ENCODE results near the gene CTSS.

CTSS gene

DNA sequence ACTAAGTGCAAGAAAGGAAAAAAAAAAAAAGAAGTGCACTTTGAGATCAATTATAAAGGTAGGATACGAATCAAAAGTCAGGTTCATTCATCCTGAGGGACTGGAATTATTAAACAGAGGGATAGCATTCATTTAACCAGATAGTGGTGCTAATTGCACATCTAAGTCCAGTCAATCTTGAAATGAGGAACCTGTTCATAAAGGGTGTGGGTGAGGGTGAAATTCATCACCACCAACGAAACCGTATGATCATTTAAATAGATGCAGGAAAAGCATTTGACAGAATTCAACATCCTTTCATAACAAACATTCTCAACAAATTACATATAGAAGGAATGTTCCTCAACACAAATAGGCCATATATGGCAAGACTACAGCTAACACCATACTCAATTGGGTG is 5.6 kb downstream of the CTSS start:
- Histone ChIP-seq H3K27ac (ENCODE audit: low read depth, low read length) (no peak overlapping the region), H3K27me3 (ENCODE audit: control insufficient read depth in 5 of 5, insufficient read depth in 4 of 5, low read length in 5 of 5) (no peaks in the 10 kb centered on the region), H3K36me3 (ENCODE audit: control insufficient read depth in 5 of 5, insufficient read depth in 5 of 5, low read length in 5 of 5) (peaks cover 1 to 15% (median 3%) of the 10 kb centered on the region in 5 donors), H3K4me3 (ENCODE audit: low read depth in 1 of 5, low read length in 5 of 5) (no peak overlapping the region), H3K9me3 (ENCODE audit: control insufficient read depth in 5 of 5, low read length in 5 of 5) (no peaks in the 10 kb centered on the region), H3K4me1 (ENCODE audit: control insufficient read depth in 5 of 5, insufficient read depth in 5 of 5, low read length in 5 of 5) (peaks cover 0 to 9% (median 4%) of the 10 kb centered on the region in 5 donors), H3K9ac (ENCODE audit: low read length in 5 of 5) (no peak overlapping the region)

DNA sequence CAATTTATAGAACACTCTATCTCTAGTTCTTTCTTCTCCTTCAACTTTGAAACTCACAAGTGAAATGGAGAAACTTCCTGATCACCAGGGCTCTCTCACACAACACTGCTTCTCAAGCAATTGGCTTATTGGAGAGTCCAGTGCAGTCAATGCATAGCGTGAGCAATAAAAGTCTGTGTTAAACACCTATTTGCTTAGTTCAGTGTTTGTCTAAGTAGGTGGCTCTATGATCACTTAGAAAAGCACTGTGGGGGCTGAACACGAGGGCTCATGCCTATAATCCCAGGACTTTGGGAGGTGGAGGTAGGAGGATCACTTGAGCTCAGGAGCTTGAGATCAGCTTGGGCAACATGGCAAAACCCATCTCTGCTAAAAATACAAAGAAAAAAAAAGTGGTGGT is 12.2 kb downstream of the CTSS start:
- Histone ChIP-seq H3K36me3 (ENCODE audit: control insufficient read depth in 5 of 5, insufficient read depth in 5 of 5, low read length in 5 of 5) (peaks cover 5 to 60% (median 9%) of the 10 kb centered on the region in 5 donors), H3K9ac (ENCODE audit: low read length in 5 of 5) (no peak overlapping the region), H3K27ac (ENCODE audit: low read depth, low read length) (no peak overlapping the region)

DNA sequence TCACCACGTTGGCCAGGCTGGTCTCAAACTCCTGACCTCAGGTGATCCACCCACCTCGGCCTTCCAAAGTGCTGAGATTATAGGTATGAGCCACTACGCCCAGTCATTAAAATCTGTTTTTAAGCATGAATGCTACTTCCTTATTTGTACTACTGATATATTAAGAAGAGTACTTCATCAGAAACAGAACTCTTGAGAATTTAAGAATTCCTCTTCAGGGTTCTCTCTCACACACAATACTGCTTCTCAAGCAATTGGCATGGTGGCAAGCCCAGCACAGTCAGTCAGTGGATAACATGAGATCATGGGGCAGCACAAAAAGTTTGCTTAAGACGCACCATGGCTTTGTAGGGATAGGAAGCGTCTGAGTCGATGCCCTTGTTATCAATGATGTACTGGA is 14.1 kb downstream of the CTSS start:
- H3K4me1 ChIP-seq (ENCODE audit: control insufficient read depth in 5 of 5, insufficient read depth in 5 of 5, low read length in 5 of 5) = no peaks in the 10 kb centered on the region
- H3K27me3 ChIP-seq (ENCODE audit: control insufficient read depth in 5 of 5, insufficient read depth in 4 of 5, low read length in 5 of 5) = no peaks in the 10 kb centered on the region
- no peak overlapping the region for H3K9ac ChIP-seq (ENCODE audit: low read length in 5 of 5)
- no peak overlapping the region for H3K4me3 ChIP-seq (ENCODE audit: low read depth in 1 of 5, low read length in 5 of 5)
- no peak overlapping the region for H3K27ac ChIP-seq (ENCODE audit: low read depth, low read length)
- no peaks in the 10 kb centered on the region for H3K9me3 ChIP-seq (ENCODE audit: control insufficient read depth in 5 of 5, low read length in 5 of 5)
- peaks cover 6 to 59% (median 13%) of the 10 kb centered on the region in 5 donors for H3K36me3 ChIP-seq (ENCODE audit: control insufficient read depth in 5 of 5, insufficient read depth in 5 of 5, low read length in 5 of 5)

More for the DNA sequence above, 12.2 kb downstream of the CTSS start:
- H3K9me3 ChIP-seq (ENCODE audit: control insufficient read depth in 5 of 5, low read length in 5 of 5) = no peaks in the 10 kb centered on the region
- H3K4me1 ChIP-seq (ENCODE audit: control insufficient read depth in 5 of 5, insufficient read depth in 5 of 5, low read length in 5 of 5) = no peaks in the 10 kb centered on the region
- H3K27me3 ChIP-seq (ENCODE audit: control insufficient read depth in 5 of 5, insufficient read depth in 4 of 5, low read length in 5 of 5) = no peaks in the 10 kb centered on the region
- H3K4me3 ChIP-seq (ENCODE audit: low read depth in 1 of 5, low read length in 5 of 5) = no peak overlapping the region

DNA sequence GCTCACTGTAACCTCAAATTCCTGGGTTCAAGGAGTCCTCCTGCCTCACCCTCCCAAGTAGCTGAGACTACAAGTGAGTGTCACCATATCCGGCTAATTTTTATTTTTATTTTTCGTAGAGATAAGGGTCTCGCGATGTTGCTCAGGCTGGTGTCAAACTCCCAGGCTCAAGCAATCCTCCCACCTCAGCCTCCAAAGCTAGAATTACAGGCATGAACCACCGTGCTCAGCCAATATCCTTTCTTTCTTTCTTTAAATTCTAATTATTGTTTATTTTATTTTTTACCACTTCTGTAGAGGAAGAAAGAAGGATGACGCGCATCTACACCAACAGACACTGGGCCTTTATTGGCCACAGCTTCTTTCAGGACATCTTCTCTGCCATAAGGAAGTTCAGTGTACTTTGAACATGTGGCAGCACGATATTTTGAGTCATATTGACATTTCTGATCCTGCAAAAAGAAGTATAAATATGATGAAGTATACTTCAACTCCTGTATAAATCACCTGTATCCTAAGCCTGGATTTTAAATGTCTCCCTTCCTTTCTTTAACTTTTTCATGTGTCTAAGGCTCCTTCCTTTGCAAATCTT is 15.8 kb downstream of the CTSS start:
- H3K4me3 ChIP-seq (ENCODE audit: low read depth in 1 of 5, low read length in 5 of 5) = no peak overlapping the region
- no peaks in the 10 kb centered on the region for H3K9me3 ChIP-seq (ENCODE audit: control insufficient read depth in 5 of 5, low read length in 5 of 5)
- H3K36me3 ChIP-seq (ENCODE audit: control insufficient read depth in 5 of 5, insufficient read depth in 5 of 5, low read length in 5 of 5) = peaks cover 6 to 65% (median 15%) of the 10 kb centered on the region in 5 donors
- no peaks in the 10 kb centered on the region for H3K4me1 ChIP-seq (ENCODE audit: control insufficient read depth in 5 of 5, insufficient read depth in 5 of 5, low read length in 5 of 5)
- no peak overlapping the region for H3K27ac ChIP-seq (ENCODE audit: low read depth, low read length)
- H3K9ac ChIP-seq (ENCODE audit: low read length in 5 of 5) = no peak overlapping the region
- no peaks in the 10 kb centered on the region for H3K27me3 ChIP-seq (ENCODE audit: control insufficient read depth in 5 of 5, insufficient read depth in 4 of 5, low read length in 5 of 5)

DNA sequence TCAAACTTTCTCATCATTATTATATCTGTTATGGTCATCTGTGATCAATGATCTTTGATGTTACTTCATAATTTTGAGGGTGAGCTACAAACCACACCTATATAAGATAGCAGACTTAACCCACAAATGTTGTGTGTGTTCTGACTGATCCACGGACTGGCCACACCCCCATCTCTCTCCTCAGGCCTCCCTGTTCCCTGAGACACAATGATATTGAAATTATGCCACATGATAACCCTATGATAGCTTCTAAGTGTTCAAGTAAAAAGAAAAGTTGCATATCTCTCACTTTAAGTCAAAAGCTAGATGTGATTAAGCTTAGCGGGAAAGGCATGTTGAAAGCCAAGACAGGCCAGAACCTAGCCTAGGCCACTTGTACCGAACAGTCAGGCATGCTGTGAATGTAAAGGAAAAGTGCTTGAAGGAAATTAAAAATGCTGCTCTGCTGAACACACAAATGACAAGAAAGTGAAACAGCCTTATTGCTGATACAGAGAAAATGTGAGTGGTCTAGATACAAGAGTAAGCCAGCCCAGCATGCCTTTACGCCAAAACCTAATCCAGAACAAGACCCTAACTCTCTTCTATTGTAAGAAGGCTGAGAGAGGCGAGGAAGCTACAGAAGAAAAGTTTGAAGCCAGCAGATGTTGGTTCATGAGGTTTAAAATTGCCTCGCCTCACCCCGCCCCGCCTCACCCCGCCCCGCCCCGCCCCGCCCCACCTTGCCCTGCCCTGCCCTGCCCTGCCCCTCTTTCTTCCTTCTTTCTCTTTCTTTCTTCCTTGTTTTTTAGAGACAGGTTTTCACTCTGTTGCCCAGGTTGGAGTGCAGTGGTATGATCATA is 16.5 kb downstream of the CTSS start:
- H3K36me3 ChIP-seq (ENCODE audit: control insufficient read depth in 5 of 5, insufficient read depth in 5 of 5, low read length in 5 of 5) = peaks cover 6 to 60% (median 13%) of the 10 kb centered on the region in 5 donors
- H3K9ac ChIP-seq (ENCODE audit: low read length in 5 of 5) = no peak overlapping the region

DNA sequence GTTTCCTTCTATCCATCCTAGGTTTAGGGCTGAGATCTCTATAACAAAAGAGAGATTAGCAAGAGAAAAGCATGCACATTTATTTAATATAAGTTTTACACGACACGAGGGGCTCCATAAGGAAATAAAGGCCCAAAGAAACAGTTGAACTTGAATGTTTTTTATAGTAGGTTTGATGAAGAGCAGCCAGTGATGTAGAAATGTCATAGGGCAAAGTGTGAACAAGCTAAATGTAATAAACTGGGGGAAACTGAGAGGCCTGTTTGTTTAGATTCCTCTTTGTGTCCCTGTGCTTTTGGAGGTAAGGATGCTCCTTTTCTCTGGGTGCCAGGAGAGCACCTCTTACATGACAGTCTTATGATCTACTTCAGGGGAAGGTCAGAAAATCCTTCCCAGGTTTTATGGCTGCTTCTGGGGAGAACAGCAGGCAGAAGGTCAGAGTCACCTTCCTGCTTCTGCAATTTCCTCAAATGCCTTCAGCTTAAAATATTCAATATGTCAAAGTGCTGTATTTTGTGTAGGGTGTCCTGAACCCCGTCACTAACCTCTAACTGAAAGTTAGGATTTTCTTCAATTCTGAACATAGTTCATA is 35.4 kb downstream of the CTSS start:
- Histone ChIP-seq H3K4me3 (ENCODE audit: low read depth in 1 of 5, low read length in 5 of 5) (no peak overlapping the region), H3K9me3 (ENCODE audit: control insufficient read depth in 5 of 5, low read length in 5 of 5) (no peaks in the 10 kb centered on the region), H3K4me1 (ENCODE audit: control insufficient read depth in 5 of 5, insufficient read depth in 5 of 5, low read length in 5 of 5) (no peaks in the 10 kb centered on the region), H3K36me3 (ENCODE audit: control insufficient read depth in 5 of 5, insufficient read depth in 5 of 5, low read length in 5 of 5) (peaks cover 0 to 13% (median 0%) of the 10 kb centered on the region in 5 donors), H3K27ac (ENCODE audit: low read depth, low read length) (no peak overlapping the region), H3K9ac (ENCODE audit: low read length in 5 of 5) (no peak overlapping the region), H3K27me3 (ENCODE audit: control insufficient read depth in 5 of 5, insufficient read depth in 4 of 5, low read length in 5 of 5) (no peaks in the 10 kb centered on the region)

More for the DNA sequence above, 16.5 kb downstream of the CTSS start:
- Histone ChIP-seq H3K27ac (ENCODE audit: low read depth, low read length) (no peak overlapping the region), H3K4me1 (ENCODE audit: control insufficient read depth in 5 of 5, insufficient read depth in 5 of 5, low read length in 5 of 5) (no peaks in the 10 kb centered on the region), H3K27me3 (ENCODE audit: control insufficient read depth in 5 of 5, insufficient read depth in 4 of 5, low read length in 5 of 5) (no peaks in the 10 kb centered on the region), H3K9me3 (ENCODE audit: control insufficient read depth in 5 of 5, low read length in 5 of 5) (no peaks in the 10 kb centered on the region), H3K4me3 (ENCODE audit: low read depth in 1 of 5, low read length in 5 of 5) (no peak overlapping the region)

DNA sequence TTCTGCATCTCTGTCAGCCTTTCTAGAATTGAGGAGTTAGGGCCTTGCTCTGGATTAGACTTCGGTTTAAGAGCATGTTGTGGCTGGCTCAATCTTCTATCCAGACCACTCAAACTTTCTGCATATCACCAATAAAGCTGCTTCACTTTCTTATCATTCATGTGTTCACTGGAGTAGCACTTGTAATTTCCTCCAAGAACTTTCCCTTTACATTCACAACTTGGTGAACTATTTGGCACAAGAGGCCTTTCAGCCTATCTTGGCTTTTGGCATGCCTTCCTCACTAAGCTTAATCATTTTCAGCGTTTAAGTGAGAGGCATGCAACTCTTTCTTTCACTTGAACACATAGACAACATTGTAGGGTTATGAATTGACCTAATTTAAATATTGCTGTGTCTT is 41.2 kb downstream of the CTSS start:
- H3K27me3 ChIP-seq (ENCODE audit: control insufficient read depth in 5 of 5, insufficient read depth in 4 of 5, low read length in 5 of 5) = no peaks in the 10 kb centered on the region
- no peaks in the 10 kb centered on the region for H3K4me1 ChIP-seq (ENCODE audit: control insufficient read depth in 5 of 5, insufficient read depth in 5 of 5, low read length in 5 of 5)
- H3K9me3 ChIP-seq (ENCODE audit: control insufficient read depth in 5 of 5, low read length in 5 of 5) = no peaks in the 10 kb centered on the region
- H3K36me3 ChIP-seq (ENCODE audit: control insufficient read depth in 5 of 5, insufficient read depth in 5 of 5, low read length in 5 of 5) = no peaks in the 10 kb centered on the region
- H3K4me3 ChIP-seq (ENCODE audit: low read depth in 1 of 5, low read length in 5 of 5) = no peak overlapping the region
- H3K27ac ChIP-seq (ENCODE audit: low read depth, low read length) = no peak overlapping the region
- H3K9ac ChIP-seq (ENCODE audit: low read length in 5 of 5) = no peak overlapping the region

DNA sequence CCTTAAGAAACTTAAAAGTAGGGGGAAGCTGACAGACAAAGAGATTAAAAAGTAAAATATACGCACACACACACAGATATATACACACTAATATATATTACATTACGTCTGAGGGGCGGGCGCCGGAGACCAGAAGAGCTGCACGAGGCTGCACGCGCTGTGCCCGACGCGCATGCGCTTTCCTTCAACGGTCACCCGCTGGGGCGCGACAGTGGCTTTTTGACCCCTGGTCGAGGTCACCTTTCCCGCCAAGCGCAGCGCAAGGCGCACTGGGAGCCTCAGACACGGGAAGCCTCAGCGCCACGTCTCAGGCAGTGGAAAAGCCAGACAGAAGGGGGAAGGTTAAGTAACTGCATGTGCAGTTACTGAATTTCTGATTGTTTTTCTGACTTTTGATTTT is 44.9 kb downstream of the CTSS start, which contains the start of gene HORMAD1:
Gene HORMAD1 (minus strand): TSS at position 193 of the 400 bp plus-strand sequence. CDS start 1,390 bp downstream, outside the sequence.
- no peaks in the 10 kb centered on the region for H3K9me3 ChIP-seq (ENCODE audit: control insufficient read depth in 5 of 5, low read length in 5 of 5)
- H3K27me3 ChIP-seq (ENCODE audit: control insufficient read depth in 5 of 5, insufficient read depth in 4 of 5, low read length in 5 of 5) = no peaks in the 10 kb centered on the region
- no peak within 1 kb of the TSS for H3K27ac ChIP-seq (ENCODE audit: low read depth, low read length)
- H3K4me3 ChIP-seq (ENCODE audit: low read depth in 1 of 5, low read length in 5 of 5) = no peak within 1 kb of the TSS
- no peaks in the 10 kb centered on the region for H3K36me3 ChIP-seq (ENCODE audit: control insufficient read depth in 5 of 5, insufficient read depth in 5 of 5, low read length in 5 of 5)
- H3K9ac ChIP-seq (ENCODE audit: low read length in 5 of 5) = no peak within 1 kb of the TSS
- H3K4me1 ChIP-seq (ENCODE audit: control insufficient read depth in 5 of 5, insufficient read depth in 5 of 5, low read length in 5 of 5) = no peaks in the 10 kb centered on the region

DNA sequence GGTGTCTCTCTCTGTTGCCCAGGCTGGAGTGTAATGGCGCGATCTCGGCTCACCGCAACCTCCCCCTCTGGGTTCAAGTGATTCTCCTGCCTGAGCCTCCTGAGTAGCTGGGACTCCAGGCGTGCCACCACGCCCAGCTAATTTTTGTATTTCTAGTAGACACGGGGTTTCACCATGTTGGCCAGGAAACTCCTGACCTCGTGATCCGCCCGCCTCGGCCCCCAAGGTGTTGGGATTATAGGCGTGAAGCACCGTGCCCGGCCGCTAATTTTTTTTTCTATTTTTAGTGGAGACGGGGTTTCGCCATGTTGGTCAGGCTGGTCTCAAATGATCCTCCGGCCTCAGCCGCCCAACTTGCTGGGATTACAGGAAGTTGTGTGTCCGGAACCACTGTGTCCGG is 45.5 kb downstream of the CTSS start:
- no peaks in the 10 kb centered on the region for H3K9me3 ChIP-seq (ENCODE audit: control insufficient read depth in 5 of 5, low read length in 5 of 5)
- no peak overlapping the region for H3K4me3 ChIP-seq (ENCODE audit: low read depth in 1 of 5, low read length in 5 of 5)
- no peaks in the 10 kb centered on the region for H3K27me3 ChIP-seq (ENCODE audit: control insufficient read depth in 5 of 5, insufficient read depth in 4 of 5, low read length in 5 of 5)
- no peak overlapping the region for H3K9ac ChIP-seq (ENCODE audit: low read length in 5 of 5)
- no peak overlapping the region for H3K27ac ChIP-seq (ENCODE audit: low read depth, low read length)
- no peaks in the 10 kb centered on the region for H3K4me1 ChIP-seq (ENCODE audit: control insufficient read depth in 5 of 5, insufficient read depth in 5 of 5, low read length in 5 of 5)
- no peaks in the 10 kb centered on the region for H3K36me3 ChIP-seq (ENCODE audit: control insufficient read depth in 5 of 5, insufficient read depth in 5 of 5, low read length in 5 of 5)
